Nephron progenitor cell (in vitro differentiated cells): ENCODE results near the gene CAMKMT.

Source experiments
- DNase-seq: peaks from one replicate; pipeline ENCODE4 v3.0.0; 2021
- H3K27ac Mint-ChIP-seq: 2 replicates; pipeline ENCODE4 v1.8.0; 2021; ENCODE audit warnings: mild to moderate bottlenecking, moderate library complexity, mixed read lengths
- H3K27me3 Mint-ChIP-seq: 2 replicates; pipeline ENCODE4 v1.8.0; 2021; ENCODE audit warnings: mild to moderate bottlenecking, low read depth, mixed read lengths; ENCODE audit not compliant: poor library complexity
- H3K36me3 Mint-ChIP-seq: 2 replicates; pipeline ENCODE4 v1.8.0; 2021; ENCODE audit warnings: low read depth, mixed read lengths
- H3K4me1 Mint-ChIP-seq: 2 replicates; pipeline ENCODE4 v1.8.0; 2021; ENCODE audit warnings: mixed read lengths
- H3K4me3 Mint-ChIP-seq: 2 replicates; pipeline ENCODE4 v1.8.0; 2021; ENCODE audit warnings: mild to moderate bottlenecking, moderate library complexity, mixed read lengths
- H3K9me3 Mint-ChIP-seq: 2 replicates; pipeline ENCODE4 v1.8.0; 2021; ENCODE audit warnings: mild to moderate bottlenecking, moderate library complexity, mixed read lengths
- CTCF ChIP-seq: fragments of 200-600 bp; sonication (generic); IDR thresholded peaks from 2 replicates; pipeline ENCODE4 v1.5.0; 2021; ENCODE audit warnings: antibody characterized with exemption

CAMKMT gene

DNA sequence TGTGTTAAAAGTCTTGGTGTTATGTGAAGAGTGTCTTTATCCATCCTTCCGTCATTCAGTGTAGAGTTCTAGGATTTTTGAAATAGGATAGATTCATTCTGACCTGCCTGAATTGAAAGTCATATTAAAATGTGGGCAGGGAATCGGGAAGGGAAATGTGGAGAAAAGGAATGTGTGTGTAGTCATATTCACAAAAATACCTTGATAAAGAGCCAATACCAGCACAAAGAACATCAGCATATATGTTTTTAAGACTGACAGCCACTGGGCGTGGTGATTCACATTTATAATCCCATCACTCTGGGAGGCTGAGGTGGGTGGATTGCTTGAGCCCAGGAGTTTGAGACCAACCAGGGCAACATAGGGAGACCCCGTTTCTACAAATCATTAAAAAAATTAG is 188.1 kb downstream of the CAMKMT start:
- Mint-ChIP-seq H3K36me3 (no peaks in the 10 kb centered on the region), H3K27ac (no peak overlapping the region), H3K4me3 (no peak overlapping the region), H3K27me3 (peaks cover 4% of the 10 kb centered on the region), H3K9me3 (no peaks in the 10 kb centered on the region), H3K4me1 (peaks cover 28% of the 10 kb centered on the region)
- no peak for DNase-seq
- TF ChIP-seq CTCF: no peak

DNA sequence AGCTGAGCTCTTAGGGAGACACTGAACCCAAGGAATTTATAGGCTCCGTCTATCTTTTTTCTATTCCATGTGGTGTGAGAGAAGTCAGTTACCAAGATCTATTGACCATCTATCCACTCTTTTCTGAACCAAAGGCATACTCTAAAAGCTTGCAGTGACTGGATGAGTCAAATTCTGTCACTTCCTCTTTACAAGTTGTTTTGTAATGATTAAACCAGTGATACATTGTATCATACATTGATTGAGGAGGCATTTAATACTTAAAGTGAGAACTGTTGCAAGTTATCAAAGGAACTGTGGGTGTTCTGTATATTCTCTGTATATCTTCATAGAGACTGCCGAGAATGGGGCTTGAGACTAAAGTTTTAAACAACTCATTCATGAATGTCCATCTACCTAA is 188.8 kb downstream of the CAMKMT start:
- Mint-ChIP-seq H3K4me3 (no peak overlapping the region), H3K27ac (no peak overlapping the region), H3K4me1 (peaks cover 21% of the 10 kb centered on the region), H3K9me3 (no peaks in the 10 kb centered on the region), H3K27me3 (peaks cover 8% of the 10 kb centered on the region), H3K36me3 (no peaks in the 10 kb centered on the region)
- no peak for DNase-seq
- no peak for TF ChIP-seq CTCF

DNA sequence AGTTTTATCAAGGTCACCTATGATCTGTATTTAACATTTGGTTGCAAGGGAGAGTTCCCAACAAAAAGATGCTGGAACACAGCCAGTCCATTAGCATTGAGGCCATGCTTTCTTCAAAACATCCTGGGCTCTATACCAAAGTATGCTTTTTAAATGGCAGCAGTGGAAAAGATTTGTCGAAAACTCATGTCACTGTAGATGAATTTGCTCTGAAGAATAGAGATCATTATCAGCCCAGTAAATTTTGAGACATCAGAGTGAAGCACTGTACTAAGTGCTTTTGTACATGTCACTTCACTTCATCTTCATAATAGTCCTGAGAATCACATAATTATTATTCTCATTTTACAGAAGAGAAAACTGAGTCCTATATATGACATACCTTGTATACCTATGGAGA is 189.8 kb downstream of the CAMKMT start:
- Mint-ChIP-seq H3K27me3 (peaks cover 8% of the 10 kb centered on the region), H3K36me3 (no peaks in the 10 kb centered on the region)
- no peak for DNase-seq

DNA sequence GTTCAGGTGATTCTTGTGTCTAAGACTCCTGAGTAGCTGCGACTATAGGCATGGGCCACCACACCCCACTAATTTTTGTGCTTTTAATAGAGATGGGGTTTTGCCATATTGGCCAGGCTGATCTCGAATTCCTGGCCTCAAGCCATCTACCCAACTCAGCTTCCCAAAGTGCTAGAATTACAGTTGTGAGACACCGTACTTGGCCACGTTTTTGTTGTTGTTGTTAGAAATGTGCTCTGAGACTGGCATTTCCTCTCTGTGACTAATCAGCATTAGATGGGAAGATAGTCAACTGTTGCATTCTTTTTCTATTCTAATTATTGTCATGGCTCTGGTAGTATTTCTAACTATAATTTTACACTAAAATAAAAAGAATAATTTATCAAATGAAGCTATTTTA is 191.7 kb downstream of the CAMKMT start:
- H3K4me1 Mint-ChIP-seq: peaks cover 8% of the 10 kb centered on the region
- no peak overlapping the region for H3K4me3 Mint-ChIP-seq
- no peak for TF ChIP-seq CTCF
- H3K36me3 Mint-ChIP-seq: no peaks in the 10 kb centered on the region
- H3K27me3 Mint-ChIP-seq: peaks cover 5% of the 10 kb centered on the region
- no peak overlapping the region for H3K27ac Mint-ChIP-seq
- H3K9me3 Mint-ChIP-seq: no peaks in the 10 kb centered on the region
- DNase-seq: no peak

More for the DNA sequence above, 189.8 kb downstream of the CAMKMT start:
- Mint-ChIP-seq H3K4me1 (peaks cover 16% of the 10 kb centered on the region), H3K27ac (no peak overlapping the region), H3K9me3 (no peaks in the 10 kb centered on the region), H3K4me3 (no peak overlapping the region)
- no peak for TF ChIP-seq CTCF

DNA sequence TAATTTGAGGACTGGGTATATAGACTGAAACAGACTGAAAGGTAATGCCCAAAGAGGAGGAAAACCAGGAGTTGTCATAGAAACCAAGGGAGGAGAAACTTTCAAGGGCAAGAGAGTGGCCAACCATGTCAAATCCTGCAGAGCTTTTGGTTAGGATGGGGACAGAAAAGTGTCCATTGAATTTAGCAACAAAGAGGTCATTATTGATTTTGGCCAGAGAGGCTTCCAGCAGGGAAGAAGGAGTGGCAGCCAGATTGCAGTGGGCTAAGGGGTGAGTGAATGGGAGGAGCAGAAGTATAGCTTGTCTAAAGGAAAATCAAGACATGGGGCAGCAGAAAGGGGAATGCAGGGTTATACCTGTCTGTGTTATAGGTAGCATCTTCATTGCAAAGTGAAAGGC is 194.0 kb downstream of the CAMKMT start:
- no peak overlapping the region for H3K27ac Mint-ChIP-seq
- H3K4me1 Mint-ChIP-seq: no peaks in the 10 kb centered on the region
- H3K9me3 Mint-ChIP-seq: no peaks in the 10 kb centered on the region
- H3K36me3 Mint-ChIP-seq: no peaks in the 10 kb centered on the region
- no peak overlapping the region for H3K4me3 Mint-ChIP-seq
- no peak for TF ChIP-seq CTCF
- no peak for DNase-seq
- peaks cover 4% of the 10 kb centered on the region for H3K27me3 Mint-ChIP-seq

GRCh38 chr2:44559108-44559507 is 197.4 kb downstream of the CAMKMT start:
- Mint-ChIP-seq H3K4me3 (no peak overlapping the region), H3K4me1 (no peaks in the 10 kb centered on the region), H3K9me3 (no peaks in the 10 kb centered on the region), H3K27ac (no peak overlapping the region), H3K36me3 (no peaks in the 10 kb centered on the region), H3K27me3 (peaks cover 4% of the 10 kb centered on the region)
- TF ChIP-seq CTCF: no peak
- no peak for DNase-seq
